Uterus (tissue), 4 donors: ENCODE results near the gene FAM3A. TPM values are rescaled to one million over a fixed set of nuclear protein-coding genes. Genes with fewer than 3 reads are reported as not detected.
A peak's percentile ranks its signal among the peaks of the same experiment; 100 is the strongest.

Experiments used
- DNase-seq, 2 donors: peaks; one replicate each; pipeline ENCODE4 v3.0.0-alpha.2; 2019 to 2020
- H3K27ac ChIP-seq, 2 donors: fragments of 200-600 bp; sonication (generic); 1 replicate in 1 of 2; 2 replicates in 1 of 2; pipeline ENCODE4 v1.5.1; 2016 to 2018
- H3K27me3 ChIP-seq, 2 donors: fragments of 200-600 bp; sonication (generic); one replicate each; pipeline ENCODE4 v1.5.1; 2018 to 2019; ENCODE audit warnings: control low read depth in 1 of 2
- H3K36me3 ChIP-seq, 2 donors: fragments of 200-600 bp; sonication (generic); one replicate each; pipeline ENCODE4 v1.5.1; 2019; ENCODE audit warnings: control low read depth in 1 of 2
- H3K4me1 ChIP-seq, 2 donors: fragments of 200-600 bp; sonication (generic); one replicate each; pipeline ENCODE4 v1.5.1; 2018 to 2019; ENCODE audit warnings: control low read depth in 1 of 2
- H3K4me3 ChIP-seq, 2 donors: fragments of 200-600 bp; sonication (generic); 1 replicate in 1 of 2; 2 replicates in 1 of 2; pipeline ENCODE4 v1.5.1; 2018 to 2019; ENCODE audit warnings: mild to moderate bottlenecking in 1 of 2
- H3K9me3 ChIP-seq, 2 donors: fragments of 200-600 bp; sonication (generic); one replicate each; pipeline ENCODE4 v1.5.1; 2019; ENCODE audit warnings: control low read depth in 1 of 2
- POLR2A ChIP-seq, 2 donors: fragments of 450-650 bp; IDR thresholded peaks; one replicate each; pipeline ENCODE4 v1.6.1; 2016; ENCODE audit warnings: antibody characterized with exemption in 2 of 2, mild to moderate bottlenecking in 1 of 2, moderate library complexity in 1 of 2
- intact Hi-C: fragments of 100-400 bp; cut with DNase I; formaldehyde crosslinking; loops from one replicate; pipeline ENCODE4 v1.15.1; 2023; ENCODE audit warnings: low total_unique reads
- total RNA-seq, 4 donors: library from RNA; depleted of rRNA in 3 of 4; stranded (reverse); fragments of >200 nt in 3 of 4; gene quantifications; one replicate each; pipeline versions ENCODE4 v1.1.0 to v1.2.4, GENCODE V29; 2014 to 2023
- TF ChIP-seq, protein P1 (sequence below), 4 experiments: fragments of 200-600 bp in 2 of 4; fragments of 450-650 bp in 2 of 4; sonication (generic) in 2 of 4; IDR thresholded peaks; one replicate each; pipeline ENCODE4 v1.5.1; 2016 to 2019; ENCODE audit warnings: antibody characterized with exemption in 4 of 4, mild to moderate bottlenecking in 2 of 4, moderate library complexity in 1 of 4
- donor health status: DM: yes; HTN: yes; CAD: no.

Gene FAM3A
- total RNA-seq, 4 donors from 2014 or later, result 5.1 to 55.9 (median 15.4) TPM

DNA sequence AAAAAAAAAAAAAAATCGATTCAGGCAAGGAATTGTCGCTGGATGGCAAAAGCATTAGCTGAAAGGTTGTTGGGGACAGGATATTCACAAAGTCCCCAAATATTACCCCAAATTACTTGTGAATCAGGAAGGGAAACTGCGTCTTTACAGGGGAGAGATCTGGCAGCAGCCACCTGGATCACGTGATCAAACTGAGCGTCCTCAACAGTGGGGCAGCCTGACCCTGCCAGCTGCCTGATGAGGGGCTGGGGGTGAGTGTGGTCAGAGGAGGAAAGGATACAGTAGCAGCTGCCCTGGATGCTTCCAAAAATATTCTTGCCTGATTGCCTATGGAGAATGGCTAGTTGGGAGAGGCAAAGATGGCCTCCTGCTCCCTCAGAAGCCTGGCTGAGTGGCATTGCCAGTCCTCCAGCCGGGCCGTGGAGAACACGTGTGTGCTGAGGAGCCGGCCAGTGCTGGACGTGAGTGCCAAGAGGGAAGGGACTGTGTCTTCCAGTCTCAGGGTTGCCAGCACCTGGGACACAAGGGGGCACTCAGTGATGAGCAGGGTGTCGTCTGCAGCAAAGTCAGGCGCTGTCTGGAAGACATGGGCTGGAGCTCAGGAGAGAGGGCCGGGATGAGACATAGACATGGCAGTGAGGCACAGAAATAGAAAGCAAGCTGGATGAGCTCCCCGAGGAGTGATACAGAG lies 34.0 kb downstream of the FAM3A start:
- Histone ChIP-seq H3K9me3 (no peaks in the 10 kb centered on the region), H3K4me1 (peaks cover 0 to 3% of the 10 kb centered on the region in 2 donors), H3K27ac (no peak overlapping the region), H3K27me3 (no peaks in the 10 kb centered on the region), H3K4me3 (no peak overlapping the region), H3K36me3 (no peaks in the 10 kb centered on the region)
- TF ChIP-seq, protein P1, sequence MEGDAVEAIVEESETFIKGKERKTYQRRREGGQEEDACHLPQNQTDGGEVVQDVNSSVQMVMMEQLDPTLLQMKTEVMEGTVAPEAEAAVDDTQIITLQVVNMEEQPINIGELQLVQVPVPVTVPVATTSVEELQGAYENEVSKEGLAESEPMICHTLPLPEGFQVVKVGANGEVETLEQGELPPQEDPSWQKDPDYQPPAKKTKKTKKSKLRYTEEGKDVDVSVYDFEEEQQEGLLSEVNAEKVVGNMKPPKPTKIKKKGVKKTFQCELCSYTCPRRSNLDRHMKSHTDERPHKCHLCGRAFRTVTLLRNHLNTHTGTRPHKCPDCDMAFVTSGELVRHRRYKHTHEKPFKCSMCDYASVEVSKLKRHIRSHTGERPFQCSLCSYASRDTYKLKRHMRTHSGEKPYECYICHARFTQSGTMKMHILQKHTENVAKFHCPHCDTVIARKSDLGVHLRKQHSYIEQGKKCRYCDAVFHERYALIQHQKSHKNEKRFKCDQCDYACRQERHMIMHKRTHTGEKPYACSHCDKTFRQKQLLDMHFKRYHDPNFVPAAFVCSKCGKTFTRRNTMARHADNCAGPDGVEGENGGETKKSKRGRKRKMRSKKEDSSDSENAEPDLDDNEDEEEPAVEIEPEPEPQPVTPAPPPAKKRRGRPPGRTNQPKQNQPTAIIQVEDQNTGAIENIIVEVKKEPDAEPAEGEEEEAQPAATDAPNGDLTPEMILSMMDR (IDR thresholded peaks at IDR 0.05), result no peak
- no peak for TF ChIP-seq POLR2A (IDR thresholded peaks at IDR 0.05)
- intact Hi-C loops, result no loop called here
- DNase-seq, result no peak

DNA sequence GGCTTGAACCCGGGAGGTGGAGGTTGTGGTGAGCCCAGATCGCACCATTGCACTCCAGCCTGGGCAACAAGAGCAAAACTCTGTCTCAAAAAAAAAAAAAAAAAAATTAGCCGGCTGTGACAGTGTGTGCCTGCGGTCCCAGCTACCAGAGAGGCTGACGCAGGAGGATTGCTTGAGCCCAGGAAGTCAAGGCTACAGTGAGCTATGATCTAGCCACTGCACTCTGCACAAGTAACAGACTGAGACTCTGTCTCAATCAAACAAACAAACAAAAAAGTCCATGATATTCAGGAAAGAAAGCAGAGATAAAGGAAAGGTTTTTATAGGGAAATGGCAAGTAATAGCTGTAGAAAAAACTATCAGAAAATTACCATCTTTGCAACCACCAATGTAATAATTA lies 34.8 kb downstream of the FAM3A start:
- Histone ChIP-seq H3K27me3 (no peaks in the 10 kb centered on the region), H3K4me1 (peaks cover 0 to 3% of the 10 kb centered on the region in 2 donors), H3K9me3 (no peaks in the 10 kb centered on the region), H3K4me3 (no peak overlapping the region), H3K36me3 (no peaks in the 10 kb centered on the region), H3K27ac (no peak overlapping the region)
- TF ChIP-seq POLR2A (IDR thresholded peaks at IDR 0.05), result no peak
- TF ChIP-seq, protein P1 (IDR thresholded peaks at IDR 0.05), result no peak
- intact Hi-C loops, result no loop called here
- no peak for DNase-seq

DNA sequence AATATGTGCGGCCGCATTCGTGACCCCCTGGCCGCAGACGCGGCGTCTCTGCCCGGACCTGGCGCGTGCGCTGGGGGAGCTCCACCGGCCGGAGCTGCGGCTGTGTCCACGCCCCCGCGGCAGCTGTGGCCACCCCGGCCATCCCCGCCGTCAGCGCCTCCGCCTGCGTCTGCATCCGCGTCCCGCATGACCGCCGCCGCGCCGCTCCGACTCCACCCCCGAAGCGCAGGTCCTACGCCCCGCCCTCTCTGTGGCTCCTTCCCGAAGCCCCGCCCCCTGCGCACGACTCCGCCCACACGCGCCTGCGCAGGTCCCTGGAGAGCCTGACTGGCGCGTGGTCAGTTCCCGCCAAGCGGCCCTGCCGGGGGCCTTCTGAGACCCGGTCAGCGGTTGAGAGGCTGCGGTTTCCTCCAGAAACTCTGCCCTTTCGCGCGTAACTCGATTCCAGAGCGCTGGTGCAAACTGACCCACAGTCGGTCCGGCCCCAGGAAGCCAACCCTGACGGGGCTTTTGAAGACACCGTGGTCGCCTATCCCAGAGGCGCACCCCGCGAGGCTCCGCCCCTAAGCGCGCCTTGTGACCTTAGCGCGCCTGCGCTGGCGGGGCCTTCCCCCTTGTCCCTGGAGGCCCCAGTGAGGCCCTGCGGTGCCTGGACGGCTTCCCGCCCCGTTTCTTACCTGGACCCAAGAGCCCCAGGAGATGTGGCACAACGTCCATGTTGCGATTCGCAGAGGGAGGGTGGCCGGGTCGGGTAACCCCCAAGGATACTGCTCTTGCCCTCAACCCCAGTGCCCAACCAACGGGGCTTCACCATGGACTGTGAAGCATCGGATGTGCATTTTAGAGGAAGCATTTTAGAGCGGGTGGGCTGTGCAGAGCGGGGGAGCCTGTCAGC lies 37.1 kb downstream of the FAM3A start, which contains the start of gene LAGE3:
TSS of gene LAGE3 (minus strand) at position 554 of the 895 bp plus-strand sequence. CDS start at position 188, 366 bp downstream.
- DNase-seq, result peak; percentile 91 to 93
- intact Hi-C loops, result no loop called here
- Histone ChIP-seq H3K27ac (peak within 1 kb of the TSS; percentile 70 to 86), H3K36me3 (no peaks in the 10 kb centered on the region), H3K27me3 (no peaks in the 10 kb centered on the region), H3K9me3 (no peaks in the 10 kb centered on the region), H3K4me1 (peaks cover 0 to 3% of the 10 kb centered on the region in 2 donors), H3K4me3 (peak within 1 kb of the TSS; percentile 33 to 49)
- TF ChIP-seq POLR2A (IDR thresholded peaks at IDR 0.05), result peak; percentile 52 to 62
- TF ChIP-seq, protein P1 (IDR thresholded peaks at IDR 0.05), result peak in 1 of 4 experiments; percentile 18

DNA sequence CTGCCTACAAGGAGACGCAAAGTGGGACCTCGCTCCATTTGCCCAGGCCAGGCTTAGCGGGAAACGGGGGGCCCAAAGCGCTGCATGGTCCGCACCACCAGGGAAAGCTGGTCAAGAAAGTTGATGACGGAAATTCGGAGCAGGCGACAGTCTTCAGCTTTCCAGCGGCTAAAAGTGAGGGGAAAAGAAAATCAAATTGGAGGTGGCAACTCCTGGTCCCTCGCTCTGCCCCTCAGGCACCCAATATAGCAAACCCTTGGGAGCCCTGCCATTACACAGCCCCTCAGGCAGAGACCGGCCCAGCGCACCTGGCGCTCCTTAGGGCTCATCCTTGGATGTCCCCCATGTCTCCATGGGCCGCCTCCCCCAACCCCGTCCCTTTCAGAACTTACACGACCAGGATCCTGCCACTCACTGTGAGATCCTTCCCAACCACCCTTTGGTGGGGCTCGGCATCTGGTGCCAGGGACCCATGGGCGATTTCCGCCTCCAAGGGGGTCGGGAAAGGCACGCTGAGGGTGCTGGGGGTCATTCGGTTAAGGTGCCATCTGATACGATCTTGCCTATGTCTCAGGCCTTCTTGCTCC lies 38.0 kb downstream of the FAM3A start:
- TF ChIP-seq, protein P1 (IDR thresholded peaks at IDR 0.05), result no peak
- no peak for TF ChIP-seq POLR2A (IDR thresholded peaks at IDR 0.05)
- peak overlapping the region; percentile 70 to 86 for H3K27ac ChIP-seq
- no peaks in the 10 kb centered on the region for H3K27me3 ChIP-seq
- no peaks in the 10 kb centered on the region for H3K36me3 ChIP-seq
- H3K9me3 ChIP-seq, result no peaks in the 10 kb centered on the region
- DNase-seq, result peak in 1 of 2 donors; percentile 26
- H3K4me3 ChIP-seq, result peak overlapping the region; percentile 33 to 49
- H3K4me1 ChIP-seq, result peaks cover 0 to 3% of the 10 kb centered on the region in 2 donors
- intact Hi-C loops, result no loop called here
